NCI-H146 treated with DMSO at 0.1 percent for 48 hours (cell line): Measurements from ENCODE around the gene SYT8.
"Not testable (repeated sequence)": the region's sequence is repeated elsewhere in the genome, so short reads cannot be mapped to it uniquely, and the experiment has no call there.

Source experiments
- DNase-seq: peaks from one replicate; lab custom pipeline; 2025; ENCODE audit not compliant: unreplicated experiment; lab: John Stamatoyannopoulos, UW

Gene SYT8

GRCh38 chr11:1883346-1884302, 48.8 kb downstream of the SYT8 start:
- no peak for DNase-seq

GRCh38 chr11:1884303-1884700, 49.5 kb downstream of the SYT8 start:
- no peak for DNase-seq

- DNase-seq, result not testable (repeated sequence)
Measured at GRCh38 chr11:1886551-1886950, 51.8 kb downstream of the SYT8 start.
